OCI-LY7 (cell line): ENCODE results near the gene DMD. TPM values are rescaled to one million over a fixed set of nuclear protein-coding genes. Genes with fewer than 3 reads are reported as not detected.

Experiments
- BruUV-seq: library from RNA; stranded (reverse); fragments of 400-500 nt; replicated peaks from 2 replicates; lab custom pipeline; 2021; lab: Mats Ljungman, UMichigan
- CTCF ChIA-PET: fragments of 300-600 bp; sonication (Branson Sonifier 250); formaldehyde crosslinking; loops from one replicate; lab custom pipeline; 2022; ENCODE audit warnings: antibody characterized with exemption; ENCODE audit not compliant: unreplicated experiment; lab: Charles Lee
- POLR2A ChIA-PET: fragments of 300-600 bp; sonication (Branson Sonifier 250); formaldehyde crosslinking; loops from one replicate; lab custom pipeline; 2022; ENCODE audit warnings: antibody characterized with exemption; lab: Charles Lee
- DNase-seq: peaks from one replicate; pipeline ENCODE4 v3.0.0-alpha.2; 2015; ENCODE audit warnings: low spot score
- H2AFZ ChIP-seq: fragments of 200-600 bp; sonication (generic), shearing (Covaris generic); 2 replicates; pipeline ENCODE4 v1.6.1; 2014; ENCODE audit warnings: mild to moderate bottlenecking, antibody characterized with exemption, low read length, moderate library complexity
- H3K27ac ChIP-seq: fragments of 200-600 bp; sonication (generic); 2 replicates; pipeline ENCODE4 v1.5.1; 2014; ENCODE audit warnings: mixed run types, low read depth, mild to moderate bottlenecking, moderate library complexity, low read length, inconsistent platforms; ENCODE audit not compliant: poor library complexity, severe bottlenecking
- H3K36me3 ChIP-seq: fragments of 200-600 bp; sonication (generic); 2 replicates; pipeline ENCODE4 v1.6.1; 2014; ENCODE audit warnings: mild to moderate bottlenecking, antibody characterized with exemption, low read length, moderate library complexity, mixed read lengths; ENCODE audit not compliant: insufficient read depth
- H3K4me1 ChIP-seq: fragments of 200-600 bp; sonication (generic); 2 replicates; pipeline ENCODE4 v1.5.1; 2014; ENCODE audit warnings: mild to moderate bottlenecking, low read length; ENCODE audit not compliant: insufficient read depth, poor library complexity, severe bottlenecking
- H3K4me2 ChIP-seq: fragments of 200-600 bp; sonication (generic); 2 replicates; pipeline ENCODE4 v1.6.1; 2014; ENCODE audit warnings: mild to moderate bottlenecking, low read length
- H3K4me3 ChIP-seq: fragments of 200-600 bp; sonication (generic); 2 replicates; pipeline ENCODE4 v1.5.1; 2014; ENCODE audit warnings: mild to moderate bottlenecking, low read depth, low read length; ENCODE audit not compliant: poor library complexity, severe bottlenecking
- H3K79me2 ChIP-seq: fragments of 200-600 bp; sonication (generic); 2 replicates; pipeline ENCODE4 v1.6.1; 2016; ENCODE audit warnings: low read depth, mild to moderate bottlenecking, low read length, moderate library complexity, mixed read lengths; ENCODE audit not compliant: insufficient read depth
- H3K9me2 ChIP-seq: fragments of 200-600 bp; sonication (generic); 2 replicates; pipeline ENCODE4 v1.6.1; 2016; ENCODE audit warnings: mild to moderate bottlenecking, low read length, mixed read lengths; ENCODE audit not compliant: insufficient read depth
- H3K9me3 ChIP-seq: fragments of 200-600 bp; sonication (generic); 2 replicates; pipeline ENCODE4 v1.6.1; 2014; ENCODE audit warnings: mild to moderate bottlenecking, mixed run types, low read length, mixed read lengths
- H4K20me1 ChIP-seq: fragments of 200-600 bp; sonication (generic); 2 replicates; pipeline ENCODE4 v1.6.1; 2014; ENCODE audit warnings: mild to moderate bottlenecking, antibody characterized with exemption, low read length, moderate library complexity, mixed read lengths; ENCODE audit not compliant: insufficient read depth
- CTCF ChIP-seq: fragments of 200-600 bp; sonication (generic); conservative IDR thresholded peaks from 2 replicates; pipeline ENCODE4 v1.5.1; 2014; ENCODE audit warnings: mild to moderate bottlenecking, antibody characterized with exemption, low read length, moderate library complexity, mixed read lengths
- EZH2phosphoT487 ChIP-seq: fragments of 200-600 bp; sonication (generic); IDR thresholded peaks from 2 replicates; pipeline ENCODE4 v1.6.1; 2018; ENCODE audit warnings: low read depth, borderline replicate concordance, mild to moderate bottlenecking, mixed run types, antibody characterized with exemption, low read length, moderate library complexity, mixed read lengths
- intact Hi-C: fragments of 100-400 bp; cut with micrococcal nuclease; formaldehyde crosslinking; loops from one replicate; pipeline ENCODE4 v1.10.0; 2022; ENCODE audit not compliant: unreplicated experiment
- total RNA-seq, 2 experiments: library from RNA; depleted of rRNA in 1 of 2; stranded (reverse); fragments of >200 nt in 1 of 2; shearing (Covaris generic) in 1 of 2; gene quantifications; 2 replicates each; pipeline ENCODE4 v1.2.3, GENCODE V29; 2014 to 2022

Gene DMD
- total RNA-seq, 2 experiments from 2014 or later = 20.5 to 61.4 TPM

GRCh38 chrX:31679861-31680260 is 1531.5 kb downstream of the DMD start:
- no peaks in the 10 kb centered on the region for H4K20me1 ChIP-seq
- no peak overlapping the region for H3K4me2 ChIP-seq
- TF ChIP-seq CTCF = no peak
- no peak for TF ChIP-seq EZH2phosphoT487
- ChIA-PET CTCF (no interaction called here), POLR2A (no interaction called here)
- H3K36me3 ChIP-seq = no peaks in the 10 kb centered on the region
- no TSS peak for BruUV-seq
- H3K4me3 ChIP-seq = no peak overlapping the region
- no peaks in the 10 kb centered on the region for H3K9me3 ChIP-seq
- H3K9me2 ChIP-seq = no peaks in the 10 kb centered on the region
- H3K79me2 ChIP-seq = no peaks in the 10 kb centered on the region
- no peak overlapping the region for H3K27ac ChIP-seq
- H2AFZ ChIP-seq = no peak overlapping the region
- intact Hi-C loops = no loop called here
- no peaks in the 10 kb centered on the region for H3K4me1 ChIP-seq
- no peak for DNase-seq

GRCh38 chrX:31670245-31670644 is 1541.1 kb downstream of the DMD start:
- BruUV-seq = no TSS peak
- TF ChIP-seq CTCF (no peak), EZH2phosphoT487 (no peak)
- no peaks in the 10 kb centered on the region for H3K79me2 ChIP-seq
- CTCF ChIA-PET = no interaction called here
- no peak overlapping the region for H3K27ac ChIP-seq
- no peak overlapping the region for H2AFZ ChIP-seq
- POLR2A ChIA-PET = no interaction called here
- no peaks in the 10 kb centered on the region for H3K36me3 ChIP-seq
- H4K20me1 ChIP-seq = no peaks in the 10 kb centered on the region
- intact Hi-C loops = no loop called here
- no peak for DNase-seq
- H3K4me2 ChIP-seq = no peak overlapping the region
- no peaks in the 10 kb centered on the region for H3K9me3 ChIP-seq
- no peaks in the 10 kb centered on the region for H3K9me2 ChIP-seq
- no peak overlapping the region for H3K4me3 ChIP-seq
- H3K4me1 ChIP-seq = no peaks in the 10 kb centered on the region

GRCh38 chrX:31665454-31665853 is 1545.9 kb downstream of the DMD start:
- no peak for DNase-seq
- CTCF ChIA-PET = no interaction called here

More at GRCh38 chrX:31665454-31665853, 1545.9 kb downstream of the DMD start:
- no TSS peak for BruUV-seq
- H2AFZ ChIP-seq = no peak overlapping the region
- no peak overlapping the region for H3K4me3 ChIP-seq
- TF ChIP-seq EZH2phosphoT487 (no peak), CTCF (no peak)
- POLR2A ChIA-PET = interaction anchor here (0.7 to 1.1 kb wide), 2 partner anchors 9 to 628 kb away, joined by 3 read pairs; no protein-coding TSS in a partner anchor
- no peak overlapping the region for H3K27ac ChIP-seq
- H3K4me1 ChIP-seq = no peaks in the 10 kb centered on the region
- H3K9me2 ChIP-seq = no peaks in the 10 kb centered on the region
- no peaks in the 10 kb centered on the region for H3K36me3 ChIP-seq
- intact Hi-C loops = no loop called here
- no peaks in the 10 kb centered on the region for H3K79me2 ChIP-seq
- no peaks in the 10 kb centered on the region for H4K20me1 ChIP-seq
- H3K4me2 ChIP-seq = no peak overlapping the region
- no peaks in the 10 kb centered on the region for H3K9me3 ChIP-seq
